Measurements from ENCODE around the gene LELP1. TPM values are rescaled to one million over a fixed set of nuclear protein-coding genes. Genes with fewer than 3 reads are reported as not detected.

Gene LELP1
- total and polyA plus RNA-seq, 2 of the 8 experiments (the other 6 are each of a cell fraction or from before 2014, with no cell fraction given) = not detected

DNA sequence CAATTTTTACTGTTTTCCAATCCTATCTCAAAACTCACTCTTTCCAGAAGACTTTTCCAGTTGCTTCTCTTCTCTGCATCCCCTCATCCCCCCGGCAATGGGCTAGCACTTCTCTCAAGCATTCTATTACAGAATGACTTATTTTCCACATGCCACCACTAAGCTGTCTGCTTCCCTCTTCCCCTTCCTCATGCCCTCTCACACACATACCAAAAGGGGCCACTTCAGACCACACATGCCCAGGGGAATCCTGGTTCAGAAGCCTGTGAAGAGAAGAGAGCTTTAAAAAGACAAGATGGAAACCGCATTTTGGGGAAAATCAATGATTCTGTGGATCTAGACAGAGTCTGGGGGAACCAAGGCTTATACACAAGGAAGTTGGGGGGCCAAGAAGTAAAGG, 47.9 kb downstream of the LELP1 start:
- H3K79me1 ChIP-seq (ENCODE audit: low read depth, low read length) = no peaks in the 10 kb centered on the region
- no peak overlapping the region for H3K18ac ChIP-seq (ENCODE audit: extremely low read depth, low read length)
- H2BK20ac ChIP-seq (ENCODE audit: low read length) = no peak overlapping the region
- no peak for FAIRE-seq
- H3K56ac ChIP-seq (replicated peaks; ENCODE audit: insufficient read length, low read depth, low read length) = no peak overlapping the region
- no peak overlapping the region for H3K23ac ChIP-seq (ENCODE audit: insufficient read length)
- H3K9me3 ChIP-seq (ENCODE audit: insufficient read depth in 2 of 2, low read depth in 1 of 2, low read length in 1 of 2) = peaks cover 0 to 11% of the 10 kb centered on the region in 2 experiments; a peak in 2 of 4 replicates
- H2AFZ ChIP-seq (ENCODE audit: low read length) = no peak overlapping the region
- no peak overlapping the region for H3K4ac ChIP-seq (replicated peaks; ENCODE audit: insufficient read length, low read depth, low read length)
- H3K36me3 ChIP-seq (ENCODE audit: control insufficient read depth in 2 of 4, insufficient read depth in 4 of 4, low read length in 3 of 4) = no peaks in the 10 kb centered on the region
- H4K8ac ChIP-seq (ENCODE audit: extremely low read depth, insufficient read depth, low read length) = no peak overlapping the region
- H2AK5ac ChIP-seq (ENCODE audit: low read depth, low read length) = no peak overlapping the region
- DNase-seq (ENCODE audit: low read depth in 1 of 2, low spot score in 2 of 2) = no peak
- no peak overlapping the region for H3K4me2 ChIP-seq (ENCODE audit: insufficient read depth in 1 of 2, low read depth in 2 of 2, low read length in 2 of 2)
- no peaks in the 10 kb centered on the region for H3K4me1 ChIP-seq (replicated peaks in 1 of 4; ENCODE audit: control insufficient read depth in 3 of 4, insufficient read depth in 4 of 4, low read length in 3 of 4)
- no peaks in the 10 kb centered on the region for H3K23me2 ChIP-seq (ENCODE audit: low read depth, low read length)
- H4K5ac ChIP-seq (ENCODE audit: insufficient read length, low read depth, low read length) = no peak overlapping the region
- H2BK5ac ChIP-seq (ENCODE audit: low read depth, low read length) = no peak overlapping the region
- CTCF ChIA-PET (ENCODE audit: partially characterized antibody) = interaction anchor here (0.6 to 1.3 kb wide), 6 partner anchors 12 to 1301 kb away, joined by 3 to 4 read pairs (median 3); no protein-coding TSS in a partner anchor
- no peaks in the 10 kb centered on the region for H4K20me1 ChIP-seq (replicated peaks in 1 of 2; ENCODE audit: control insufficient read depth in 1 of 2, insufficient read depth in 2 of 2, low read length in 2 of 2)
- H3K79me2 ChIP-seq (ENCODE audit: control insufficient read depth in 1 of 2, insufficient read depth in 2 of 2, low read length in 2 of 2) = no peaks in the 10 kb centered on the region
- no peak overlapping the region for H3K14ac ChIP-seq (ENCODE audit: insufficient read length)
- H2BK120ac ChIP-seq (replicated peaks; ENCODE audit: low read depth, low read length) = no peak overlapping the region
- H3K9ac ChIP-seq (replicated peaks in 1 of 4; ENCODE audit: extremely low read depth in 1 of 4, low read depth in 3 of 4, low read length in 3 of 4) = no peak overlapping the region
- H2BK15ac ChIP-seq (ENCODE audit: low read length) = no peak overlapping the region
- no peak overlapping the region for H3K4me3 ChIP-seq (ENCODE audit: extremely low read depth in 1 of 4, insufficient read depth in 2 of 4, low read depth in 3 of 4, low read length in 4 of 4)
- POLR2A ChIA-PET (ENCODE audit: partially characterized antibody) = no interaction called here
- H4K91ac ChIP-seq (replicated peaks; ENCODE audit: insufficient read length, low read length) = no peak overlapping the region
- no peaks in the 10 kb centered on the region for H3K27me3 ChIP-seq (replicated peaks in 1 of 4; ENCODE audit: control insufficient read depth in 3 of 4, extremely low read depth in 1 of 4, insufficient read depth in 3 of 4, low read length in 3 of 4)
- no peak overlapping the region for H3K27ac ChIP-seq (ENCODE audit: low read depth, low read length)
- 78% methylated on average over 2 of the region's 2 CpGs; no CpG with 5 or more reads in 1 of the 2 experiments for WGBS, 2 experiments (ENCODE audit: extremely low coverage in 1 of 2, insufficient coverage in 1 of 2, insufficient read length in 1 of 2, insufficient replicate concordance in 2 of 2, low coverage in 1 of 2, low lambda C conversion rate in 2 of 2, missing lambda C conversion rate in 1 of 2)
- no peak overlapping the region for H2BK12ac ChIP-seq (ENCODE audit: low read depth, low read length)
- no peak for TF ChIP-seq TBP (IDR thresholded peaks at IDR 0.05; ENCODE audit: low read depth, low read length)
- TF ChIP-seq, protein P1, sequence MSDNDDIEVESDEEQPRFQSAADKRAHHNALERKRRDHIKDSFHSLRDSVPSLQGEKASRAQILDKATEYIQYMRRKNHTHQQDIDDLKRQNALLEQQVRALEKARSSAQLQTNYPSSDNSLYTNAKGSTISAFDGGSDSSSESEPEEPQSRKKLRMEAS (IDR thresholded peaks at IDR 0.05) = no peak
- TF ChIP-seq SAP30 (IDR thresholded peaks at IDR 0.05; ENCODE audit: insufficient read depth, insufficient replicate concordance, low read length) = no peak
- TF ChIP-seq RXRA (IDR thresholded peaks at IDR 0.05; ENCODE audit: insufficient read depth, low read depth, low read length) = no peak
- TF ChIP-seq POU5F1 (IDR thresholded peaks at IDR 0.05; ENCODE audit: low read depth, low read length) = no peak
- TF ChIP-seq, protein P2, sequence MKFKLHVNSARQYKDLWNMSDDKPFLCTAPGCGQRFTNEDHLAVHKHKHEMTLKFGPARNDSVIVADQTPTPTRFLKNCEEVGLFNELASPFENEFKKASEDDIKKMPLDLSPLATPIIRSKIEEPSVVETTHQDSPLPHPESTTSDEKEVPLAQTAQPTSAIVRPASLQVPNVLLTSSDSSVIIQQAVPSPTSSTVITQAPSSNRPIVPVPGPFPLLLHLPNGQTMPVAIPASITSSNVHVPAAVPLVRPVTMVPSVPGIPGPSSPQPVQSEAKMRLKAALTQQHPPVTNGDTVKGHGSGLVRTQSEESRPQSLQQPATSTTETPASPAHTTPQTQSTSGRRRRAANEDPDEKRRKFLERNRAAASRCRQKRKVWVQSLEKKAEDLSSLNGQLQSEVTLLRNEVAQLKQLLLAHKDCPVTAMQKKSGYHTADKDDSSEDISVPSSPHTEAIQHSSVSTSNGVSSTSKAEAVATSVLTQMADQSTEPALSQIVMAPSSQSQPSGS (IDR thresholded peaks at IDR 0.05; ENCODE audit: low read length) = no peak
- TF ChIP-seq POLR2AphosphoS5 (IDR thresholded peaks at IDR 0.05; ENCODE audit: low read depth, low read length) = no peak
- TF ChIP-seq SP1 (IDR thresholded peaks at IDR 0.05; ENCODE audit: low read depth, low read length) = no peak
- TF ChIP-seq RFX5 (IDR thresholded peaks at IDR 0.05; ENCODE audit: borderline replicate concordance, low read depth, low read length) = no peak
- no peak for TF ChIP-seq TAF1 (IDR thresholded peaks at IDR 0.05; ENCODE audit: low read depth, low read length)
- TF ChIP-seq SP4 (IDR thresholded peaks at IDR 0.05; ENCODE audit: low read length) = no peak
- TF ChIP-seq HDAC2 (IDR thresholded peaks at IDR 0.05; ENCODE audit: borderline replicate concordance in 1 of 2, low read depth in 2 of 2, low read length in 2 of 2) = no peak
- TF ChIP-seq CEBPB (IDR thresholded peaks at IDR 0.05; ENCODE audit: low read depth, low read length) = no peak
- no peak for TF ChIP-seq BACH1 (IDR thresholded peaks at IDR 0.05; ENCODE audit: low read length)

All from H1 (cell line).